Heart left ventricle (tissue), 13 donors: Measurements from ENCODE around the gene DCAKD.

Experiments used
- POLR2A ChIP-seq, 2 donors: fragments of 450-650 bp; IDR thresholded peaks; one replicate each; pipeline ENCODE4 v1.6.1; 2017; ENCODE audit warnings: antibody characterized with exemption in 2 of 2, mild to moderate bottlenecking in 2 of 2, moderate library complexity in 2 of 2
- TF ChIP-seq, protein P1 (sequence below), 12 donors: fragments of 200-600 bp; sonication (generic) in 4 of 12; IDR thresholded peaks; one replicate each; pipeline versions ENCODE4 v1.5.0 to v1.8.0; 2018 to 2022; ENCODE audit warnings: antibody characterized with exemption in 12 of 12, mild to moderate bottlenecking in 5 of 12
- donor health status: ischemic (EF 13 %, LVEDD 7.1; RV severe dilation, severe dysfunction).
- donor health status: DM: no; HTN: yes; CAD: no.
- donor health status: DM: no; HTN: no; CAD: no.
- donor health status: ischemic (EF 25% LVEDD 6.9; RV normal size, moderate dysfunction).
- donor health status: ischemic (EF 25% LVEDD 5.7; RV mildly dilated, moderate dysfunction).
- donor health status: ischemic (EF 35%, LVEDD 5.7; RV mildly dilated, moderate dysfunction).
- donor health status: nonischemic (EF 11% LVEDD 7.7; RV severe dilation, severe dysfunction).
- donor health status: DM: yes; HTN: yes; CAD: no.
- donor health status: PGD.
- donor health status: ischemic (EF 29% LVEDD 5.4; RV normal size, mild dysfunction).
- donor health status: nonischemic (EF 23%, LVEDD 6.1; RV moderate dilation, normal function).

DNA sequence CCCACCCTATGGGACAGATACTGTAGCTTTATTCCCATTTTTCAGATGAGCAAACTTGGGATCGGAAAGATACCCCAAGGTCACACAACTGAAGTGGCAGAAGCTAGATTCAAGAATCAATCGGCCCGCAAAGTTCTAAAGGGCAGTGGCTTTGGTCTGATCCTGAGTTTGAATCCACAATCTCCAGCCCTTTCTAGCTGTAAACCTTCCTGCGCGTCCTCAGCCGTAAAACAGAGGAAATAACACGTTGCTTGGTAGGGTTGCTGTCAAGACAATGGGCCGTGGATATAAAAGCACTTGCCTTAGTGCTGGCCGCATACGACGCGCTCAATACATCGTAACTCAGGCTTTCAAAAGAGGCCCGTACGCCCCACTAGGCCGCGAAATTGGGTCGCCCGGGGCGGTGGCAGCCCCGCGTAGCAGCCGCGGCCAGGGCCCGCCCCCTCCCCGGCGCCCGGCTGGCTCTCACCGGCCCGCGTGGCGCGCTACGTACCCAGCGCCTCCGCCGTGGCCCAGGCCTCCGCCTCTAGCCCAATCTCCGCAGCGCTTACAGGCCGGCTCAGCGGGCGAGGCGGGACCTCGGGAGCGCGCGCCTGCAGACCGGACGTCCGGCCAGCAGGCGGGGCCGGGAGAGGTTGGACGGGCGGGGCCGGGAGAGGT is at the start of gene DCAKD:
- TF ChIP-seq, protein P1, sequence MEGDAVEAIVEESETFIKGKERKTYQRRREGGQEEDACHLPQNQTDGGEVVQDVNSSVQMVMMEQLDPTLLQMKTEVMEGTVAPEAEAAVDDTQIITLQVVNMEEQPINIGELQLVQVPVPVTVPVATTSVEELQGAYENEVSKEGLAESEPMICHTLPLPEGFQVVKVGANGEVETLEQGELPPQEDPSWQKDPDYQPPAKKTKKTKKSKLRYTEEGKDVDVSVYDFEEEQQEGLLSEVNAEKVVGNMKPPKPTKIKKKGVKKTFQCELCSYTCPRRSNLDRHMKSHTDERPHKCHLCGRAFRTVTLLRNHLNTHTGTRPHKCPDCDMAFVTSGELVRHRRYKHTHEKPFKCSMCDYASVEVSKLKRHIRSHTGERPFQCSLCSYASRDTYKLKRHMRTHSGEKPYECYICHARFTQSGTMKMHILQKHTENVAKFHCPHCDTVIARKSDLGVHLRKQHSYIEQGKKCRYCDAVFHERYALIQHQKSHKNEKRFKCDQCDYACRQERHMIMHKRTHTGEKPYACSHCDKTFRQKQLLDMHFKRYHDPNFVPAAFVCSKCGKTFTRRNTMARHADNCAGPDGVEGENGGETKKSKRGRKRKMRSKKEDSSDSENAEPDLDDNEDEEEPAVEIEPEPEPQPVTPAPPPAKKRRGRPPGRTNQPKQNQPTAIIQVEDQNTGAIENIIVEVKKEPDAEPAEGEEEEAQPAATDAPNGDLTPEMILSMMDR (IDR thresholded peaks at IDR 0.05) = peak in 1 of 12 donors; percentile 7
- peak in 1 of 2 donors; percentile 88 for TF ChIP-seq POLR2A (IDR thresholded peaks at IDR 0.05)
